ENCODE results near the gene MT1B. TPM values are rescaled to one million over a fixed set of nuclear protein-coding genes. Genes with fewer than 3 reads are reported as not detected.

Gene MT1B
- polyA plus RNA-seq, 1 of the 3 experiments (the other 2 are of a cell fraction), result not detected

GRCh38 chr16:56701534-56701933, 49.8 kb downstream of the MT1B start:
- no peaks in the 10 kb centered on the region for H3K9me2 ChIP-seq
- H3K4me2 ChIP-seq, result no peak overlapping the region
- peak overlapping the region; percentile 19; the same call in 1 of the 2 replicates for H2AFZ ChIP-seq (ENCODE audit: low read depth)
- no peaks in the 10 kb centered on the region for H3F3A ChIP-seq (replicated peaks; ENCODE audit: insufficient read depth)
- WGBS (ENCODE audit: low lambda C conversion rate), result 85% methylated on average over 7 of the region's 7 CpGs
- H3K27ac ChIP-seq (ENCODE audit: low read depth in 2 of 2, low read length in 1 of 2), result no peak overlapping the region
- CTCF ChIA-PET, result interaction anchor here (0.8 to 5.3 kb wide), 45 partner anchors 9 to 1237 kb away, joined by 3 to 138 read pairs (median 5); partner anchors contain the start of genes MT1X and POLR2C
- DNase-seq, result no peak
- no peaks in the 10 kb centered on the region for H3K9me3 ChIP-seq
- no peaks in the 10 kb centered on the region; a peak in 1 of 4 replicates for H3K4me1 ChIP-seq (ENCODE audit: control insufficient read depth in 1 of 2, insufficient read depth in 2 of 2, low read depth in 1 of 2, low read length in 1 of 2)
- H3K36me3 ChIP-seq (replicated peaks in 1 of 2; ENCODE audit: control insufficient read depth in 1 of 2, insufficient read depth in 2 of 2, low read length in 1 of 2), result no peaks in the 10 kb centered on the region
- H4K20me1 ChIP-seq (ENCODE audit: insufficient read depth), result no peaks in the 10 kb centered on the region
- no peaks in the 10 kb centered on the region for H3K27me3 ChIP-seq (ENCODE audit: insufficient read depth)
- TF ChIP-seq USF2 (IDR thresholded peaks at IDR 0.05; ENCODE audit: borderline replicate concordance, low read depth, low read length) (no peak), RXRA (IDR thresholded peaks at IDR 0.05; ENCODE audit: borderline replicate concordance, low read depth) (no peak), GABPA (IDR thresholded peaks at IDR 0.05; ENCODE audit: low read depth) (no peak), ZBTB33 (IDR thresholded peaks at IDR 0.05; ENCODE audit: borderline replicate concordance, low read depth) (no peak), FOXJ3 (CRISPR knock-in tag; IDR thresholded peaks at IDR 0.05) (no peak), EZH2phosphoT487 (IDR thresholded peaks at IDR 0.05; ENCODE audit: borderline replicate concordance, low read depth) (no peak), NRF1 (IDR thresholded peaks at IDR 0.05; ENCODE audit: low read depth, low read length) (no peak), TAF1 (IDR thresholded peaks at IDR 0.05; ENCODE audit: borderline replicate concordance, low read depth, low read length) (no peak), MEF2A (IDR thresholded peaks at IDR 0.05; ENCODE audit: borderline replicate concordance, low read depth) (no peak)
- TF ChIP-seq, protein P1, sequence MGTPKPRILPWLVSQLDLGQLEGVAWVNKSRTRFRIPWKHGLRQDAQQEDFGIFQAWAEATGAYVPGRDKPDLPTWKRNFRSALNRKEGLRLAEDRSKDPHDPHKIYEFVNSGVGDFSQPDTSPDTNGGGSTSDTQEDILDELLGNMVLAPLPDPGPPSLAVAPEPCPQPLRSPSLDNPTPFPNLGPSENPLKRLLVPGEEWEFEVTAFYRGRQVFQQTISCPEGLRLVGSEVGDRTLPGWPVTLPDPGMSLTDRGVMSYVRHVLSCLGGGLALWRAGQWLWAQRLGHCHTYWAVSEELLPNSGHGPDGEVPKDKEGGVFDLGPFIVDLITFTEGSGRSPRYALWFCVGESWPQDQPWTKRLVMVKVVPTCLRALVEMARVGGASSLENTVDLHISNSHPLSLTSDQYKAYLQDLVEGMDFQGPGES (IDR thresholded peaks at IDR 0.05; ENCODE audit: low read depth, low read length), result no peak
- TF ChIP-seq, protein P2, sequence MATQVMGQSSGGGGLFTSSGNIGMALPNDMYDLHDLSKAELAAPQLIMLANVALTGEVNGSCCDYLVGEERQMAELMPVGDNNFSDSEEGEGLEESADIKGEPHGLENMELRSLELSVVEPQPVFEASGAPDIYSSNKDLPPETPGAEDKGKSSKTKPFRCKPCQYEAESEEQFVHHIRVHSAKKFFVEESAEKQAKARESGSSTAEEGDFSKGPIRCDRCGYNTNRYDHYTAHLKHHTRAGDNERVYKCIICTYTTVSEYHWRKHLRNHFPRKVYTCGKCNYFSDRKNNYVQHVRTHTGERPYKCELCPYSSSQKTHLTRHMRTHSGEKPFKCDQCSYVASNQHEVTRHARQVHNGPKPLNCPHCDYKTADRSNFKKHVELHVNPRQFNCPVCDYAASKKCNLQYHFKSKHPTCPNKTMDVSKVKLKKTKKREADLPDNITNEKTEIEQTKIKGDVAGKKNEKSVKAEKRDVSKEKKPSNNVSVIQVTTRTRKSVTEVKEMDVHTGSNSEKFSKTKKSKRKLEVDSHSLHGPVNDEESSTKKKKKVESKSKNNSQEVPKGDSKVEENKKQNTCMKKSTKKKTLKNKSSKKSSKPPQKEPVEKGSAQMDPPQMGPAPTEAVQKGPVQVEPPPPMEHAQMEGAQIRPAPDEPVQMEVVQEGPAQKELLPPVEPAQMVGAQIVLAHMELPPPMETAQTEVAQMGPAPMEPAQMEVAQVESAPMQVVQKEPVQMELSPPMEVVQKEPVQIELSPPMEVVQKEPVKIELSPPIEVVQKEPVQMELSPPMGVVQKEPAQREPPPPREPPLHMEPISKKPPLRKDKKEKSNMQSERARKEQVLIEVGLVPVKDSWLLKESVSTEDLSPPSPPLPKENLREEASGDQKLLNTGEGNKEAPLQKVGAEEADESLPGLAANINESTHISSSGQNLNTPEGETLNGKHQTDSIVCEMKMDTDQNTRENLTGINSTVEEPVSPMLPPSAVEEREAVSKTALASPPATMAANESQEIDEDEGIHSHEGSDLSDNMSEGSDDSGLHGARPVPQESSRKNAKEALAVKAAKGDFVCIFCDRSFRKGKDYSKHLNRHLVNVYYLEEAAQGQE (IDR thresholded peaks at IDR 0.05; ENCODE audit: low read depth, low read length), result no peak
- TF ChIP-seq, protein P3, sequence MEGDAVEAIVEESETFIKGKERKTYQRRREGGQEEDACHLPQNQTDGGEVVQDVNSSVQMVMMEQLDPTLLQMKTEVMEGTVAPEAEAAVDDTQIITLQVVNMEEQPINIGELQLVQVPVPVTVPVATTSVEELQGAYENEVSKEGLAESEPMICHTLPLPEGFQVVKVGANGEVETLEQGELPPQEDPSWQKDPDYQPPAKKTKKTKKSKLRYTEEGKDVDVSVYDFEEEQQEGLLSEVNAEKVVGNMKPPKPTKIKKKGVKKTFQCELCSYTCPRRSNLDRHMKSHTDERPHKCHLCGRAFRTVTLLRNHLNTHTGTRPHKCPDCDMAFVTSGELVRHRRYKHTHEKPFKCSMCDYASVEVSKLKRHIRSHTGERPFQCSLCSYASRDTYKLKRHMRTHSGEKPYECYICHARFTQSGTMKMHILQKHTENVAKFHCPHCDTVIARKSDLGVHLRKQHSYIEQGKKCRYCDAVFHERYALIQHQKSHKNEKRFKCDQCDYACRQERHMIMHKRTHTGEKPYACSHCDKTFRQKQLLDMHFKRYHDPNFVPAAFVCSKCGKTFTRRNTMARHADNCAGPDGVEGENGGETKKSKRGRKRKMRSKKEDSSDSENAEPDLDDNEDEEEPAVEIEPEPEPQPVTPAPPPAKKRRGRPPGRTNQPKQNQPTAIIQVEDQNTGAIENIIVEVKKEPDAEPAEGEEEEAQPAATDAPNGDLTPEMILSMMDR (IDR thresholded peaks at IDR 0.05), result no peak
- H3K79me2 ChIP-seq (ENCODE audit: insufficient read depth), result no peaks in the 10 kb centered on the region
- no peak overlapping the region for H3K4me3 ChIP-seq (ENCODE audit: low read depth in 2 of 2, low read length in 1 of 2)
- H3K9ac ChIP-seq, result no peak overlapping the region
- POLR2A ChIA-PET, result no interaction called here

Other genes starting within 250 kb of the MT1B start
- 52.9 and 65.3 TPM in 2 replicates for gene AMFR, start 226.3 kb upstream of the MT1B start, polyA plus RNA-seq (2012; rRNA removed)
- gene NUDT21, start 200.6 kb upstream of the MT1B start, polyA plus RNA-seq (2012; rRNA removed), result 42.2 and 45.5 TPM in 2 replicates
- gene OGFOD1, start 200.3 kb upstream of the MT1B start, polyA plus RNA-seq (2012; rRNA removed), result 29.9 and 35.6 TPM in 2 replicates
- gene BBS2, start 131.9 kb upstream of the MT1B start, polyA plus RNA-seq (2012; rRNA removed), result 74.3 and 93.5 TPM in 2 replicates
- gene MT4, start 86.8 kb upstream of the MT1B start, polyA plus RNA-seq (2012; rRNA removed), result not detected in 2 replicates
- gene MT3, start 62.4 kb upstream of the MT1B start, polyA plus RNA-seq (2012; rRNA removed), result 0.43 TPM in 1 of 2 replicates, not detected in the other
- gene MT2A, start 43.3 kb upstream of the MT1B start, polyA plus RNA-seq (2012; rRNA removed), result 79.9 and 133 TPM in 2 replicates
- 106 and 205 TPM in 2 replicates for gene MT1E, start 26.1 kb upstream of the MT1B start, polyA plus RNA-seq (2012; rRNA removed)
- 0.45 and 1.3 TPM in 2 replicates for gene MT1M, start 19.2 kb upstream of the MT1B start, polyA plus RNA-seq (2012; rRNA removed)
- gene MT1A, start 13.2 kb upstream of the MT1B start, polyA plus RNA-seq (2012; rRNA removed), result 3.5 and 5.4 TPM in 2 replicates
- 9.5 and 13.0 TPM in 2 replicates for gene MT1F, start 6.1 kb downstream of the MT1B start, polyA plus RNA-seq (2012; rRNA removed)
- 0.50 and 1.2 TPM in 2 replicates for gene MT1G, start 16.2 kb downstream of the MT1B start, polyA plus RNA-seq (2012; rRNA removed)
- gene MT1H, start 17.9 kb downstream of the MT1B start, polyA plus RNA-seq (2012; rRNA removed), result not detected in 2 replicates
- gene MT1X, start 30.6 kb downstream of the MT1B start, polyA plus RNA-seq (2012; rRNA removed), result 202 and 213 TPM in 2 replicates
- 41.5 and 43.1 TPM in 2 replicates for gene NUP93, start 78.2 kb downstream of the MT1B start, polyA plus RNA-seq (2012; rRNA removed)
- gene SLC12A3, start 213.3 kb downstream of the MT1B start, polyA plus RNA-seq (2012; rRNA removed), result not detected in 2 replicates